ACC112 (cell line): Measurements from ENCODE around the gene QRFP.

Experiments
- H2AFZ ChIP-seq: fragments of 200-600 bp; sonication (generic); one replicate; pipeline ENCODE4 v1.6.0; 2017; ENCODE audit warnings: antibody characterized with exemption, low read length; ENCODE audit not compliant: unreplicated experiment
- H3K27ac ChIP-seq: fragments of 200-600 bp; sonication (generic); 2 replicates; pipeline ENCODE4 v1.5.1; 2014; ENCODE audit warnings: low read depth, mild to moderate bottlenecking, antibody characterized with exemption, low read length, moderate library complexity
- H3K27me3 ChIP-seq: fragments of 200-600 bp; sonication (generic); 2 replicates; pipeline ENCODE4 v1.6.1; 2014; ENCODE audit warnings: mild to moderate bottlenecking, antibody characterized with exemption, low read length, moderate library complexity, mixed read lengths; ENCODE audit not compliant: insufficient read depth
- H3K36me3 ChIP-seq: fragments of 200-600 bp; sonication (generic); 2 replicates; pipeline ENCODE4 v1.6.1; 2016; ENCODE audit warnings: mild to moderate bottlenecking, antibody characterized with exemption, low read length, moderate library complexity, mixed read lengths; ENCODE audit not compliant: insufficient read depth
- H3K4me1 ChIP-seq: fragments of 200-600 bp; sonication (generic); one replicate; pipeline ENCODE4 v1.6.1; 2016; ENCODE audit warnings: low read length, mixed read lengths; ENCODE audit not compliant: insufficient read depth, unreplicated experiment, control insufficient read depth
- H3K4me3 ChIP-seq: fragments of 200-600 bp; sonication (generic); 2 replicates; pipeline ENCODE4 v1.5.1; 2014; ENCODE audit warnings: mild to moderate bottlenecking, low read depth, low read length
- H3K79me2 ChIP-seq: fragments of 200-600 bp; sonication (generic); one replicate; pipeline ENCODE4 v1.6.0; 2016; ENCODE audit warnings: low read length; ENCODE audit not compliant: control insufficient read depth, unreplicated experiment, insufficient read depth

The QRFP gene

DNA sequence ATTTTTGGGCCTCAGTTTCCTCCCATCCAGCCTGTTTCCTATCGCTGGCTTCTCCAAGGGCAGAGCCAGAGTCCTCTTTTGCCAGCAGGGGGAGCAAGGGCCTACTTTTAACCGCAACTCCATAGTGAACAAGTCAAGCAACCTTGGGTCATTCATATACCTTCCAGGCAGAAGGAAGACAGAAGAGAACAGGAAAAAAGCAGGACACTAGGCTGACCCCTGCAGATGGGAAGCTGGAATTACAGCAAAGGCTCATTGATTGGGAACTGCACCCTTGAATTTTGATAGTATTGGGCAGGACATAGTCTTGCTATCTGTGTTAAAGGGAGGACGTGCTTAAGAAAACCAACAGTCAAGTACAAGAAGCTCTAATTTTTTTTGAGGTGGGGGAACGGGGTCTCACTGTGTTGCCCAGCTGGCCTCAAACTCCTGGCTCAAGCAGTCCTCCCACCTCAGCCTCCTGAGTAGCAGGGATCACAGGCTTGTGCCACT lies 30.1 kb downstream of the QRFP start:
- peaks cover 73% of the 10 kb centered on the region for H3K79me2 ChIP-seq
- no peak overlapping the region; the same call in 1 of the 2 replicates for H3K27ac ChIP-seq
- H3K4me3 ChIP-seq = no peak overlapping the region
- H2AFZ ChIP-seq = no peak overlapping the region
- H3K4me1 ChIP-seq = peaks cover 8% of the 10 kb centered on the region
- no peaks in the 10 kb centered on the region for H3K27me3 ChIP-seq
- peaks cover 25% of the 10 kb centered on the region; the same call in 1 of the 2 replicates for H3K36me3 ChIP-seq

DNA sequence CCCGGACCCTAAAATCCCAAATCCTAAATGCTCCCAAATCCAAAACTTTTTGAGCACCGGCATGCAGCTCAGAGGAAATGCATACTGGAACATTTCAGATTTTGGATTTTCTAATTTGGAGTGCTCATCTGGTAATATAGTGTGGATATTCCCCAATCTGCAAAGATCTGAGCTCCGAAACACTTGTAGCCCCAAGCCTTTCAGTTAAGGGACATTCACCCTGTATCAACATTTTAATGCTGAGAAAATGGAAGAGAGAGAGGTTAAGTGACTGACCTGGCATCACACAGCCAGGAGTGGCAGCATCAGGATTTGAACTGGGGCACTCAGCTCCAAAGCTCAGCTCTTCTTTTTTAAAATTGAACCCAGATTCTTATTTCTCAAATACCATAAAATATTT lies 30.7 kb downstream of the QRFP start:
- Histone ChIP-seq H3K4me3 (no peak overlapping the region), H3K27me3 (no peaks in the 10 kb centered on the region), H3K36me3 (peaks cover 25% of the 10 kb centered on the region; the same call in 1 of the 2 replicates), H3K4me1 (peaks cover 14% of the 10 kb centered on the region), H3K27ac (no peak overlapping the region), H2AFZ (no peak overlapping the region), H3K79me2 (peaks cover 78% of the 10 kb centered on the region)

DNA sequence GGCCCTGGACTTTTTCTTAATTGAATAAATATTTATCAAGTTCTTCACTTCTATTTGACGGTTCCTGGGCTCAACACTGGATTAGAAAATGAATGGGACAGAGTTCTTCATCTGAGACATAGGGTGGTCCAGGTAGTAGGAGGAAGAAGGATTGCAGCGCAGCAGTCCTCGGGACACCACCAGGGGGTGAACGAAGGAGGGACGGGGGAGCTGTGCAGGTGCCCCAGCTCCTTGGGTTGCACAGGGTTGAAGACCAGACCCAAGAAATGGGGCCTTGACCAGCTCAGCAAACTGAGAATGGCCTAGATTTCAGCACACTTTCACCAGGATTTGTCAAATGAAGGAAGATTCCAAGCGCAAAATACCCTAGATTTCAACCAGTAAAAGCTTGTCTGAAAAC lies 32.1 kb downstream of the QRFP start:
- Histone ChIP-seq H3K27me3 (no peaks in the 10 kb centered on the region), H3K4me3 (no peak overlapping the region), H3K4me1 (peaks cover 25% of the 10 kb centered on the region), H3K79me2 (peaks cover 78% of the 10 kb centered on the region), H3K36me3 (peaks cover 22% of the 10 kb centered on the region; the same call in 1 of the 2 replicates), H3K27ac (no peak overlapping the region), H2AFZ (no peak overlapping the region)

DNA sequence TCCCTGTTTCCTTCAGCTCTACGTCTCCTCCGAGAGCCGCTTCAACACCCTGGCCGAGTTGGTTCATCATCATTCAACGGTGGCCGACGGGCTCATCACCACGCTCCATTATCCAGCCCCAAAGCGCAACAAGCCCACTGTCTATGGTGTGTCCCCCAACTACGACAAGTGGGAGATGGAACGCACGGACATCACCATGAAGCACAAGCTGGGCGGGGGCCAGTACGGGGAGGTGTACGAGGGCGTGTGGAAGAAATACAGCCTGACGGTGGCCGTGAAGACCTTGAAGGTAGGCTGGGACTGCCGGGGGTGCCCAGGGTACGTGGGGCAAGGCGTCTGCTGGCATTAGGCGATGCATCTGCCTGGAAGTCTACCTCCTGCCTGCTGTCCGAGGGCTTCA lies 33.9 kb downstream of the QRFP start:
- no peak overlapping the region for H3K27ac ChIP-seq
- peaks cover 85% of the 10 kb centered on the region for H3K79me2 ChIP-seq
- peaks cover 17% of the 10 kb centered on the region; the same call in 1 of the 2 replicates for H3K36me3 ChIP-seq

DNA sequence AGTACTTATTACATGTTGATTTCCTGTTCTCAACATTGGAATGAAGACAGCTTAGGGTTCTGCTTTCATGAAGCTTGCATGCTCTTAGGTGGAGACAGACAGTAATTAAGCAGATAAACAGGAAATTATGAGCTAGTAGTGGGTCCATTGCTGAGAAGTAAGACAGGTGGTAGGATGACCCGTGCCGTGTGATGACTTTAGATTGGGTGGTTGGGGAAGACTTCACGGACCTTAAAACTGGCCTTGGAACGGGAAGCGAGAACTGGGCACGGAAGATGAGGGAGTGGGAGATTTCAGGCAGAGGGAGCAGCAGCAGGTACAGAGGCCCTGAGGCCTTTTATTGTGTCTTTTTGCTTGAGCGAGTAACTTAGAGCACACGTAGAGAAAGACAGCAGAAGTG lies 34.4 kb downstream of the QRFP start:
- no peaks in the 10 kb centered on the region for H3K27me3 ChIP-seq
- H3K27ac ChIP-seq = peak overlapping the region; percentile 98; the same call in 1 of the 2 replicates
- H3K4me3 ChIP-seq = no peak overlapping the region
- peaks cover 47% of the 10 kb centered on the region for H3K4me1 ChIP-seq
- peaks cover 17% of the 10 kb centered on the region; the same call in 1 of the 2 replicates for H3K36me3 ChIP-seq
- H3K79me2 ChIP-seq = peaks cover 85% of the 10 kb centered on the region
- H2AFZ ChIP-seq = no peak overlapping the region

More for the DNA sequence above, 33.9 kb downstream of the QRFP start:
- peaks cover 42% of the 10 kb centered on the region for H3K4me1 ChIP-seq
- H3K4me3 ChIP-seq = no peak overlapping the region
- no peak overlapping the region for H2AFZ ChIP-seq
- no peaks in the 10 kb centered on the region for H3K27me3 ChIP-seq

DNA sequence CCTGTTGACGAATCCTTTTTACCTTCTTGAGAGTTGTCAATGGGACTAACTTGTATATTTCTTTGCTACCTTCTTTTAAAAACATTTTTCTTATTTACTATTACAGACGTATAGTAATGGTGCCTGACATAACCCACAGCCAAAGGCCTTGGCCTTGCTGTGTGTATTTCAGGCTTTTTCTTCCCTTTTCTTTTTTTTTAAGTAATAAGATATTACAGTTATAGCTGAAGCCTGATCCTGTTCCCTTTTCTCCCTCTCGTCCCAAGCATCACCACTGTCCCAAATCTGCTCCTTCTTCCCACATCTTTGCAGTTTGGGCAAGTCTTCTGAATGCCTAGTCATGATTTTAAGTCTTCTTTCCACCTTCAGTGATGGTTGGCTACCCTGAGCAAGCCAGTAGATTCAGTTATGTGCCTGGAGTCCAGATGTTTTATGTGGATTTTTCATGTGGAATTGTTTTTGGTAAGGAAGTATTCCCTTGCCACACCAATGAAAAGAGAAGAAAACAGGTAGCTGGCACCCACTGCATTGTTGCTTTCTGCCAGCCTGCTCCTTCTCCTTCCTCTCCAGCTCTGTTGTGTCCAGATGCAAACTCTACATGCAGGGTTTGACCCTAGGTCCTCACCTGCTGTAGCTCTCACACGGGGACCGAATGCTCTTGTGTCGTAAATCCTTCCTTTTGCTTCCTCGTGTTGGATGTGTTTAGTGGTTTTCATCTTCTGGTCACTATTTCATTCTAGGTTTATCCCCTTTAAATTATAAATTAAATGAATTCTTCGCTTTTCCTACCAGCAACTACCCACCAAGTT lies 35.0 kb downstream of the QRFP start:
- Histone ChIP-seq H3K79me2 (peaks cover 85% of the 10 kb centered on the region), H3K36me3 (peaks cover 22% of the 10 kb centered on the region; the same call in 1 of the 2 replicates), H3K4me3 (peak overlapping the region; percentile 23; the same call in 1 of the 2 replicates), H2AFZ (no peak overlapping the region), H3K27ac (peak overlapping the region; percentile 98), H3K4me1 (peaks cover 54% of the 10 kb centered on the region), H3K27me3 (no peaks in the 10 kb centered on the region)

DNA sequence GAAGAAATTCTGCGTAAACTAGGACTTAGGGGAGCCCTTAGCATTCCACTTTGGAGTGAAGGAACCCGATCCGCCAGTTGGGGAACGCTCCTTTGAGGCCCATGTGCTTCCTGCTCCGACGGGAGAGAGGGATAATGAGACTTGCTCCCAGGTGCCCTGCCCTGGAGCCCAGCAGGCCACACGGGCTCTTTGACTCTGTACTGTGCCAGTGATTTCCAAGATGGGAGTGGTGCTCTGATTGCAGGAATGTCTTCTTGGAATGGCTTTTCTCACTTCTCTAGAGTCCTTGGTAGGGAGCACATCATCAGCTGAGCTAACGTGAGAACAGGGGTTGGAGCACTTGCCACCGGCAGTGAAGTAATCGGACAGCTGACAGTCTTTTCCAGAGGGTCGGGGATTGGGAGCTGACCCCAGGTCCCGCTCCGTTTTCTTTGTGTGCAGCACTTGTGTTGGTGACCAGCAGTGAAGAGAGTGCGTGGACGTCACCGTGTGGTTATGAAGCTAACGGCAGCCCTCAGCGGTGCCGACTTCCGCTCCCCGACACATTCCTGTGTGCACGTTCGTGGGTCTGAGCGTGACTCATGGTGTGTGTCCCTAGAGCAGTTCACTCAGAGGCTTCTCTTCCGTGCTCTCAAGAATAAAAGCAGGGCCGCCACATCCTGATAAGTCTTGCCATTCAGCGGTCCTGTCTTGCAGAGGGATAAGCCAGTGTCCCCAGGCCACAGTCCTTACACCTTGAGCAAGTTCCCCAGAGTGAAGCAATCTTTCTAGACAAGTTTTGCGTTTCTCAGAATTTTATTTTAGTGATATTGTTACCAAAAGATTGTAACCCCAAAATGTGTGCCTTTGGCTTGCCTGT lies 35.9 kb downstream of the QRFP start:
- Histone ChIP-seq H2AFZ (no peak overlapping the region), H3K27me3 (no peaks in the 10 kb centered on the region), H3K4me3 (peak overlapping the region; percentile 23), H3K4me1 (peaks cover 55% of the 10 kb centered on the region), H3K27ac (peak overlapping the region; percentile 98), H3K36me3 (peaks cover 22% of the 10 kb centered on the region; the same call in 1 of the 2 replicates), H3K79me2 (peaks cover 78% of the 10 kb centered on the region)

DNA sequence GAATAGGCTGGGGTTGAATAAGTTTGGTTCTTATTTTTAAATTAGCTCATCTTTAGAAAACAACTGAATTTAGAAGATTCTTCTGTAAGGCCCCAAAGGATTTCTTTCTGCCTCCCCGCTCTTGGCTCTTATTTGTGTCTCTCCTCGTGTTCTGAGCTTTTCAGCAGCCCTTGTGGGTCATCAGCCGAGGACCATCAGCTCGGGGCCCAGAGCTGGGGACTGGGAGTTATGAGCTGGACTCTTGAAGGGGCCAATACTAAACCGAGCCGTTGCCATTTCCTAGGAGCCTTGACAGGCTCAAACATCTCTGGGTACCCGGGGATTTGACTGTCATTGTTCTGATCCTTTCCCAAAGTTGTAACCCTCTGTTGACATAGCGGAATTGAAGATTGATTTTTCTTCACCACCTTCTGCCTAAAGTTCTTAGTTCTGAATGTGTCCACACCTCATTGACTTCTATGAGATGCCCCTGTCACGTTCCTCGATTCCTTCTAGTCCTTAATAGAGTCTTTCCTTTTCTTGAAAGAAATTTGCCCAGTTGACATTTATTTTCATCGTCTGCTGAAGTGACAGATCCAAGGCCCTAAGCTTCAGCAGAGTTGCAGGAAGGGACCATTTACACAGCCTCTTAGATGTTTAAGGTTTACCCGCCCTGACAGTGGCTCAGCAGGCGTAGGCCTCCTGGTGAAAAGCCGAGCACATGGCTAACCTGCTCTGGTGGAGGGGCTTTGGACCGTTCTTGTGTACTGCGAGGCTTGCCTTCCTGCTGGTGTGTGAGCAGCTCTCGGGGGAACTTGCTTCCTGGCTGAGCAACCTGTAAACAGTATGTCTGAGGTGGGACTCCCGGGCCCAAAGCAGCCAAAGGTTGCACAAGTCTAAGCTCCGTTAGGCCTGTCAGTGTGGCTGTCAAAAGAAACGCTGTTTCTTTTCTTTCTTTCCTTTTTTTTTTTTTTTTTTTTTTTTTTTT lies 37.6 kb downstream of the QRFP start:
- Histone ChIP-seq H3K27ac (peak overlapping the region; percentile 98), H2AFZ (no peak overlapping the region), H3K27me3 (no peaks in the 10 kb centered on the region), H3K79me2 (peaks cover 76% of the 10 kb centered on the region), H3K4me1 (peaks cover 55% of the 10 kb centered on the region), H3K4me3 (peak overlapping the region; percentile 49; the same call in 1 of the 2 replicates), H3K36me3 (peaks cover 37% of the 10 kb centered on the region)

DNA sequence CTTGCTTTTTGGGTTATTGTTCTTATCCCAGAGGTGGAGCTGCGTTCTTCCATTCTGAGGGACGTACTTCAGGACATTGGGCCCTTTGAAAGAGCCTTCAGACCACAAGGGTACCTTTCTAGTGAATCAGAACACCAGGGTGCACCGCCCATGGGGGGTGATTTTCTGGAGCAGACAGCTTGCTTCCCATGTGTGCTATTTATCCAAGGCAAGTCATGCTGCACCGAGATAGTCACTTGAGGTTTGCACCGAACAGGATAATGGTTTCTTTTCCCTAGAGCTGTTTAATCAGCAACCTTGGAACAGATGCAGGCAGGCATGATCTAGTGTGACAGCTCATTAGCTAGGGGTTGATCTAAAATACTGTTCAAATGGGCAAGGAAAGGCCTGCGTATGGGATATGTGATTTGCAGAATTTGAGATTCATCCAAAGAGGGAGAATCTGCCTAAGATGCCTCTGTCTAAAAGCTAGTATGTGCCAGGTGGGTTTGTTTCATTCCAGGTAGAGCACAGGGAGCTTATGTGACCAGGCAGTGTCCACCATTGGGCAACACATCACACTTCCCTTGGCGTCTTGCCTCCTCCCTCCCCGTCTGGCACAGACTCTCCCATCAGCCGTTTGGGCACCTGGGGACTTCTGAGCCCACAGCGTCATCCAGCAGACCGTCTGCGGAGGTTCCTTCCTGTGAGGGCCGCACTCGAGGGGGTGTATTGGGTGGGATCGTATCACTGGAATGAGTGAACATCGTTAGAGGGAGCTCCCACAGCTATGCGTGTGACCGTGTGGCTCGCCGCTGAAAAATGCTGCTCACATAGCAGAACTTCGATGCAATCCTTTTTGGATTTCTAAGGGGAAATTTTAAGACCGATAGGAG lies 38.5 kb downstream of the QRFP start:
- Histone ChIP-seq H3K79me2 (peaks cover 76% of the 10 kb centered on the region), H3K36me3 (peaks cover 31% of the 10 kb centered on the region), H3K4me1 (peaks cover 55% of the 10 kb centered on the region), H3K27me3 (no peaks in the 10 kb centered on the region), H2AFZ (no peak overlapping the region), H3K4me3 (peak overlapping the region; percentile 49; the same call in 1 of the 2 replicates), H3K27ac (peak overlapping the region; percentile 98)
